Activated naive CD4-positive, alpha-beta T cell treated with Interleukin-2 at 50 U/mL for 16 hours (primary cell): Measurements from ENCODE around the gene PALLD.

Source experiments
- DNase-seq: peaks from one replicate; pipeline ENCODE4 v3.0.0-alpha.2; 2020

PALLD gene

GRCh38 chr4:168593399-168593798 lies 96.5 kb downstream of the PALLD start:
- no peak for DNase-seq

GRCh38 chr4:168594121-168594520 lies 97.3 kb downstream of the PALLD start:
- DNase-seq: no peak

- no peak for DNase-seq
These were observed 101.3 kb downstream of the PALLD start for GRCh38 chr4:168598191-168598590.

GRCh38 chr4:168600796-168601583 lies 104.1 kb downstream of the PALLD start:
- no peak for DNase-seq

GRCh38 chr4:168601899-168602298 lies 105.0 kb downstream of the PALLD start:
- no peak for DNase-seq

GRCh38 chr4:168604496-168605373 lies 107.9 kb downstream of the PALLD start:
- no peak for DNase-seq

GRCh38 chr4:168605411-168605810 lies 108.6 kb downstream of the PALLD start:
- DNase-seq: no peak

GRCh38 chr4:168607215-168607614 lies 110.4 kb downstream of the PALLD start:
- no peak for DNase-seq

- no peak for DNase-seq
These were observed 111.9 kb downstream of the PALLD start for GRCh38 chr4:168608771-168609170.

- DNase-seq: no peak
These were observed 112.5 kb downstream of the PALLD start for GRCh38 chr4:168609369-168609768.

- DNase-seq: no peak
These were observed 114.2 kb downstream of the PALLD start for GRCh38 chr4:168610911-168611530.

- DNase-seq: no peak
These were observed 115.7 kb downstream of the PALLD start for GRCh38 chr4:168612450-168613135.

- DNase-seq: no peak
These were observed 117.0 kb downstream of the PALLD start for GRCh38 chr4:168613869-168614268.

- DNase-seq: no peak
These were observed 117.6 kb downstream of the PALLD start for GRCh38 chr4:168614281-168615057.

- DNase-seq: no peak
These were observed 118.6 kb downstream of the PALLD start for GRCh38 chr4:168615294-168616065.

- no peak for DNase-seq
These were observed 121.9 kb downstream of the PALLD start for GRCh38 chr4:168618577-168619265.

- DNase-seq: no peak
These were observed 122.4 kb downstream of the PALLD start for GRCh38 chr4:168619266-168619631.

GRCh38 chr4:168621806-168622589 lies 125.1 kb downstream of the PALLD start:
- DNase-seq: no peak

- no peak for DNase-seq
These were observed 125.7 kb downstream of the PALLD start for GRCh38 chr4:168622600-168622999.

GRCh38 chr4:168623011-168623410 lies 126.2 kb downstream of the PALLD start:
- DNase-seq: no peak
